IMR-90 (cell line): ENCODE results near the gene ID1. TPM values are rescaled to one million over a fixed set of nuclear protein-coding genes. Genes with fewer than 3 reads are reported as not detected.

ENCODE experiments used
- ATAC-seq: fragments of 200-7000 bp; cut with Tn5 transposase; 2 replicates; pipeline ENCODE4 v1.9.1; 2020; ENCODE audit warnings: low read depth, mild to moderate bottlenecking, moderate library complexity
- BruUV-seq: library from RNA; stranded (reverse); fragments of 400-500 nt; replicated peaks from 2 replicates; lab custom pipeline; 2021; lab: Mats Ljungman, UMichigan
- CTCF ChIA-PET: fragments of 300-600 bp; formaldehyde crosslinking; extraction: SDS; loops from one replicate; lab custom pipeline; 2021; ENCODE audit warnings: antibody characterized with exemption; lab: Yijun Ruan, JAX
- POLR2A ChIA-PET: fragments of 300-600 bp; sonication (Branson Sonifier 250); formaldehyde crosslinking; loops from one replicate; lab custom pipeline; 2022; ENCODE audit warnings: antibody characterized with exemption; ENCODE audit not compliant: unreplicated experiment; lab: Charles Lee
- DNase-seq: peaks from one replicate; pipeline ENCODE4 v3.0.0; 2013
- H2AFZ ChIP-seq: replicated peaks from 2 replicates; pipeline ENCODE3; 2013; ENCODE audit warnings: low read length, mild to moderate bottlenecking; ENCODE audit not compliant: poor library complexity
- H2AK5ac ChIP-seq: 2 replicates; pipeline ENCODE4 v1.6.1; 2013; ENCODE audit warnings: low read depth, low read length, inconsistent platforms
- H2AK9ac ChIP-seq: replicated peaks from 2 replicates; pipeline ENCODE3; 2013; ENCODE audit warnings: mild to moderate bottlenecking, low read depth, low read length, moderate library complexity; ENCODE audit not compliant: poor library complexity
- H2BK120ac ChIP-seq: 2 replicates; pipeline ENCODE4 v1.6.1; 2013; ENCODE audit warnings: low read depth, low read length, inconsistent platforms
- H2BK15ac ChIP-seq: 3 replicates; pipeline ENCODE4 v1.6.1; 2013; ENCODE audit warnings: low read depth, low read length, inconsistent platforms
- H2BK20ac ChIP-seq: 2 replicates; pipeline ENCODE4 v1.6.1; 2013; ENCODE audit warnings: low read depth, mild to moderate bottlenecking, inconsistent platforms, low read length, moderate library complexity
- H2BK5ac ChIP-seq: 2 replicates; pipeline ENCODE4 v1.6.1; 2013; ENCODE audit warnings: mild to moderate bottlenecking, low read depth, low read length, inconsistent platforms; ENCODE audit not compliant: poor library complexity, severe bottlenecking
- H3K14ac ChIP-seq: replicated peaks from 2 replicates; pipeline ENCODE4 v1.6.1; 2013; ENCODE audit warnings: low read depth, low read length, inconsistent platforms
- H3K18ac ChIP-seq: 2 replicates; pipeline ENCODE4 v1.6.1; 2013; ENCODE audit warnings: low read depth, low read length, control low read depth
- H3K23ac ChIP-seq: 2 replicates; pipeline ENCODE4 v1.6.1; 2013; ENCODE audit warnings: low read depth, low read length, inconsistent platforms
- H3K27ac ChIP-seq: 2 replicates; pipeline ENCODE4 v1.5.1; 2013; ENCODE audit warnings: mild to moderate bottlenecking, control low read depth, low read length; ENCODE audit not compliant: insufficient read depth
- H3K27me3 ChIP-seq: 2 replicates; pipeline ENCODE4 v1.6.1; 2013; ENCODE audit warnings: low read length; ENCODE audit not compliant: control insufficient read depth, insufficient read depth
- H3K36me3 ChIP-seq: 2 replicates; pipeline ENCODE4 v1.6.1; 2013; ENCODE audit warnings: low read length, mixed read lengths; ENCODE audit not compliant: control insufficient read depth, insufficient read depth
- H3K4ac ChIP-seq: 2 replicates; pipeline ENCODE4 v1.6.1; 2013; ENCODE audit warnings: low read depth, low read length, inconsistent platforms
- H3K4me1 ChIP-seq: 2 replicates; pipeline ENCODE4 v1.6.1; 2013; ENCODE audit warnings: low read length, mixed read lengths; ENCODE audit not compliant: control insufficient read depth, insufficient read depth
- H3K4me2 ChIP-seq: 2 replicates; pipeline ENCODE4 v1.6.1; 2013; ENCODE audit warnings: low read depth, mild to moderate bottlenecking, control low read depth, low read length, moderate library complexity
- H3K4me3 ChIP-seq: 2 replicates; pipeline ENCODE4 v1.5.1; 2013; ENCODE audit warnings: low read depth, mild to moderate bottlenecking, control low read depth, low read length, moderate library complexity; ENCODE audit not compliant: insufficient read depth
- H3K56ac ChIP-seq: 2 replicates; pipeline ENCODE4 v1.6.1; 2013; ENCODE audit warnings: low read length, inconsistent platforms; ENCODE audit not compliant: insufficient read depth; ENCODE audit errors: extremely low read depth
- H3K79me1 ChIP-seq, 2 experiments: 2 replicates each; pipeline ENCODE4 v1.6.1; 2013; ENCODE audit warnings: low read length in 2 of 2, inconsistent platforms in 1 of 2, low read depth in 1 of 2
- H3K9ac ChIP-seq: 2 replicates; pipeline ENCODE4 v1.6.1; 2013; ENCODE audit warnings: low read depth, low read length, control low read depth
- H3K9me1 ChIP-seq: 2 replicates; pipeline ENCODE4 v1.6.1; 2013; ENCODE audit warnings: low read length, inconsistent platforms; ENCODE audit not compliant: insufficient read depth
- H3K9me3 ChIP-seq: 2 replicates; pipeline ENCODE4 v1.6.1; 2013; ENCODE audit warnings: low read length; ENCODE audit not compliant: control insufficient read depth, insufficient read depth
- H4K20me1 ChIP-seq: 2 replicates; pipeline ENCODE4 v1.6.1; 2013; ENCODE audit warnings: low read length, inconsistent platforms; ENCODE audit not compliant: insufficient read depth
- H4K5ac ChIP-seq: 2 replicates; pipeline ENCODE4 v1.6.1; 2013; ENCODE audit warnings: mild to moderate bottlenecking, low read depth, low read length, control low read depth
- H4K8ac ChIP-seq, 2 experiments: 2 replicates each; pipeline ENCODE4 v1.6.1; 2013; ENCODE audit warnings: low read depth in 2 of 2, low read length in 2 of 2, control low read depth in 1 of 2, inconsistent platforms in 1 of 2
- H4K91ac ChIP-seq: 2 replicates; pipeline ENCODE4 v1.6.1; 2013; ENCODE audit warnings: low read depth, low read length, inconsistent platforms; ENCODE audit not compliant: insufficient read depth
- NFE2L2 ChIP-seq: fragments of 150-350 bp; IDR thresholded peaks from 2 replicates; pipeline ENCODE4 v1.6.1; 2016; ENCODE audit warnings: low read depth, mild to moderate bottlenecking, low read length
- RAD21 ChIP-seq: IDR thresholded peaks from 2 replicates; pipeline ENCODE4 v1.6.1; 2012; ENCODE audit warnings: low read length, improper control_type of control experiment
- WGBS, 2 experiments: methylation state at CpG; one replicate each; pipeline versions ENCODE4 v1.1.5 to v1.1.7; 2013; ENCODE audit warnings: missing lambda C conversion rate in 2 of 2; ENCODE audit not compliant: insufficient read length in 1 of 2; ENCODE audit errors: extremely low coverage in 2 of 2; 5-methylcytosine and 5-hydroxymethylcytosine counted together
- dilution Hi-C: fragments of 300-500 bp; cut with HindIII; formaldehyde crosslinking; loops from one replicate; pipeline ENCODE4 v1.14.3; 2018; ENCODE audit warnings: low sequenced_read_pairs; ENCODE audit not compliant: unreplicated experiment
- in situ Hi-C: fragments of 300-500 bp; cut with MboI; formaldehyde crosslinking; loops from 3 replicates; pipeline ENCODE4 v1.14.3; 2019; ENCODE audit warnings: low sequenced_read_pairs, inconsistent platforms, mixed read lengths
- intact Hi-C: fragments of 100-400 bp; cut with micrococcal nuclease; formaldehyde crosslinking; loops from 2 replicates; pipeline ENCODE4 v1.10.0; 2022
- polyA plus RNA-seq, 3 experiments: library from polyadenylated mRNA; depleted of rRNA; stranded (reverse); fragments of >200 nt; gene quantifications; 2 replicates each; pipeline ENCODE4 v1.2.3, GENCODE V29; 2012; ENCODE audit warnings: low replicate concordance in 1 of 3
- total RNA-seq: library from RNA; depleted of rRNA; stranded (reverse); fragments of >200 nt; gene quantifications from 2 replicates; pipeline ENCODE4 v1.2.3, GENCODE V29; 2012

Gene ID1
- total and polyA plus RNA-seq, 2 of the 4 experiments (the other 2 are of a cell fraction) = 148 to 174 TPM

DNA sequence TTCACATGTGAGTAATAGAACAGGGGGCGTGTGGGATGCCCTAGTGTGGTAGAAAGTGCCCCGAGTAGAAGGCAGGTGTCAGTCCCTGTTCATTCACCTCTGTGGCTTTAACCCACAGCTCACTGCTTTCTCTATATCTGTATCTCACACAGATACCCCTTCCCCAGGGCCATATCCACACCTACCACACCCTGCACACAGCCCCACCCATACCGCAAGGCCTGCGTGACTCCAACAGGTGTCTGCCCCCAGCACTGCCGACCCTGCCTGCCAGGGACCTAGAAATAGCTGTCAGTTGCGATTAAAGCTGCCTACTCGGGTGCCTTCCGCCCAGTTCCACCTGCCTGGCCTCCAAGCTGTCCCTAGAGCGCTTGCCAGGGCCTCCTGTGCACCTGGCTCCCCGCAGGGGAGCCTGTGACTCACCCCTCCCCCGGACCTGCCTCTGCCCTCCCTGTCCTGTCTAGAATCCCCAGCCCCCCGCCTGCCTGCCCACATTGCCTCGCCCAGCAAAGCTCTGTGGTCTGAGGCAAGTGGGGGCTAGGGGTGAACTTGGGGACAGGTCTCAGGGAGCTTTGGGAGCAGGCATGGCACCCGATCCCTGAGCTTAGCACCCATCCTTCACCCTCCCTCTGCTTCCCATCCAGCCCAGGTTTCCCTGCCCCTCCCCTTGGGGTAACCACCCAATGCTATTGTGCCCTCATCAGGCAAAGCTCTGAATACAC, 38.3 kb upstream of the ID1 start:
- CTCF ChIA-PET = interaction anchor here (2.7 kb wide), 1 partner anchor 46 kb away, joined by 12 read pairs; no protein-coding TSS in a partner anchor
- H3K23ac ChIP-seq = no peak overlapping the region

More for the DNA sequence above, 38.3 kb upstream of the ID1 start:
- Histone ChIP-seq H3K18ac (no peak overlapping the region), H2BK15ac (no peak overlapping the region), H3K4me3 (no peak overlapping the region), H2AK9ac (peak overlapping the region; percentile 52), H2BK5ac (no peak overlapping the region), H3K9ac (no peak overlapping the region), H2BK120ac (no peak overlapping the region), H4K91ac (no peak overlapping the region), H3K27ac (no peak overlapping the region), H3K56ac (no peak overlapping the region), H4K20me1 (no peaks in the 10 kb centered on the region; the same call in 1 of the 2 replicates), H3K27me3 (no peaks in the 10 kb centered on the region), H3K4ac (no peak overlapping the region), H4K8ac (no peak overlapping the region), H3K9me1 (peaks cover under 1% of the 10 kb centered on the region; the same call in 1 of the 2 replicates), H2AFZ (no peak overlapping the region), H4K5ac (no peak overlapping the region), H3K4me2 (no peak overlapping the region), H3K79me1 (peaks cover 7 to 37% of the 10 kb centered on the region in 2 experiments), H3K9me3 (no peaks in the 10 kb centered on the region), H2BK20ac (no peak overlapping the region), H3K36me3 (peaks cover 37% of the 10 kb centered on the region), H3K4me1 (peaks cover 21% of the 10 kb centered on the region), H3K14ac (no peak overlapping the region), H2AK5ac (no peak overlapping the region)
- in situ Hi-C loops = no loop called here
- dilution Hi-C loops = no loop called here
- DNase-seq = no peak
- BruUV-seq = no TSS peak
- intact Hi-C loops = no loop called here
- WGBS, 2 experiments = no CpG with 5 or more reads among the region's 14 CpGs
- ATAC-seq = no peak
- POLR2A ChIA-PET = no interaction called here
- TF ChIP-seq RAD21 (no peak), NFE2L2 (no peak)
